ENCODE results near the gene SCARB1.
"Not testable (repeated sequence)": the region's sequence is repeated elsewhere in the genome, so short reads cannot be mapped to it uniquely, and the experiment has no call there.

Gene SCARB1

GRCh38 chr12:124904306-124905098 is 40.8 kb upstream of the SCARB1 start:
- no peak overlapping the region for H3K4me2 ChIP-seq (ENCODE audit: insufficient read depth, low read length, poor library complexity, severe bottlenecking)
- H2BK15ac ChIP-seq (ENCODE audit: low read length), result no peak overlapping the region
- H2BK120ac ChIP-seq (ENCODE audit: low read depth, low read length), result no peak overlapping the region
- H2BK12ac ChIP-seq (ENCODE audit: low read length), result no peak overlapping the region
- H3K36me3 ChIP-seq (replicated peaks in 1 of 2; ENCODE audit: control insufficient read depth in 2 of 2, insufficient read depth in 2 of 2, low read length in 2 of 2), result no peaks in the 10 kb centered on the region
- no CpG with 5 or more reads among the region's 15 CpGs for WGBS, 2 donors (ENCODE audit: extremely low coverage in 2 of 2, insufficient read length in 2 of 2, insufficient replicate concordance in 1 of 2)
- H2AFZ ChIP-seq (ENCODE audit: low read length), result peak overlapping the region; percentile 66
- H3K4ac ChIP-seq (ENCODE audit: low read length), result no peak overlapping the region
- H3K27ac ChIP-seq (replicated peaks; ENCODE audit: low read length), result no peak overlapping the region
- no peak overlapping the region for H2BK5ac ChIP-seq (ENCODE audit: low read length)
- no peak overlapping the region for H3K14ac ChIP-seq (ENCODE audit: low read length)
- H3K23ac ChIP-seq (ENCODE audit: low read depth, low read length, poor library complexity), result no peak overlapping the region
- no peak overlapping the region for H4K8ac ChIP-seq (ENCODE audit: low read depth, low read length)
- H3K9me3 ChIP-seq (replicated peaks in 1 of 2; ENCODE audit: control insufficient read depth in 2 of 2, insufficient read depth in 1 of 2, low read depth in 1 of 2, low read length in 2 of 2), result no peaks in the 10 kb centered on the region
- no peak overlapping the region for H3K9ac ChIP-seq (ENCODE audit: low read depth, low read length, poor library complexity)
- H4K91ac ChIP-seq (ENCODE audit: low read depth, low read length, poor library complexity), result no peak overlapping the region
- H3K27me3 ChIP-seq (ENCODE audit: control insufficient read depth in 3 of 3, insufficient read depth in 3 of 3, low read depth in 1 of 3, low read length in 3 of 3), result no peaks in the 10 kb centered on the region
- no peak overlapping the region for H2AK5ac ChIP-seq (ENCODE audit: low read depth, low read length)
- no peak overlapping the region for H3K18ac ChIP-seq (ENCODE audit: low read length)
- no peak for DNase-seq (ENCODE audit: low spot score)
- H3K79me1 ChIP-seq (ENCODE audit: low read depth, low read length), result no peaks in the 10 kb centered on the region
- peak overlapping the region in 1 of 2 donors; percentile 1 for H3K4me3 ChIP-seq (ENCODE audit: low read length in 2 of 2)
- H3K4me1 ChIP-seq (ENCODE audit: control insufficient read depth in 2 of 2, insufficient read depth in 1 of 2, low read depth in 1 of 2, low read length in 2 of 2), result peaks cover 3 to 8% of the 10 kb centered on the region in 2 donors

GRCh38 chr12:124902916-124903315 is 39.3 kb upstream of the SCARB1 start:
- no peak overlapping the region for H3K4me2 ChIP-seq (ENCODE audit: insufficient read depth, low read length, poor library complexity, severe bottlenecking)
- peaks cover 3 to 8% of the 10 kb centered on the region in 2 donors for H3K4me1 ChIP-seq (ENCODE audit: control insufficient read depth in 2 of 2, insufficient read depth in 1 of 2, low read depth in 1 of 2, low read length in 2 of 2)
- H3K9me3 ChIP-seq (replicated peaks in 1 of 2; ENCODE audit: control insufficient read depth in 2 of 2, insufficient read depth in 1 of 2, low read depth in 1 of 2, low read length in 2 of 2), result no peaks in the 10 kb centered on the region
- H3K27me3 ChIP-seq (ENCODE audit: control insufficient read depth in 3 of 3, insufficient read depth in 3 of 3, low read depth in 1 of 3, low read length in 3 of 3), result no peaks in the 10 kb centered on the region
- H3K14ac ChIP-seq (ENCODE audit: low read length), result no peak overlapping the region
- H3K18ac ChIP-seq (ENCODE audit: low read length), result no peak overlapping the region
- H3K27ac ChIP-seq (replicated peaks; ENCODE audit: low read length), result no peak overlapping the region
- no peak overlapping the region for H2AFZ ChIP-seq (ENCODE audit: low read length)
- no peak overlapping the region for H3K9ac ChIP-seq (ENCODE audit: low read depth, low read length, poor library complexity)
- H3K23ac ChIP-seq (ENCODE audit: low read depth, low read length, poor library complexity), result no peak overlapping the region
- no peak overlapping the region for H2BK5ac ChIP-seq (ENCODE audit: low read length)
- no peak for DNase-seq (ENCODE audit: low spot score)
- H2AK5ac ChIP-seq (ENCODE audit: low read depth, low read length), result no peak overlapping the region
- no peak overlapping the region for H2BK12ac ChIP-seq (ENCODE audit: low read length)
- H3K4me3 ChIP-seq (ENCODE audit: low read length in 2 of 2), result no peak overlapping the region
- H4K91ac ChIP-seq (ENCODE audit: low read depth, low read length, poor library complexity), result no peak overlapping the region
- H3K36me3 ChIP-seq (replicated peaks in 1 of 2; ENCODE audit: control insufficient read depth in 2 of 2, insufficient read depth in 2 of 2, low read length in 2 of 2), result no peaks in the 10 kb centered on the region
- WGBS, 2 donors (ENCODE audit: extremely low coverage in 2 of 2, insufficient read length in 2 of 2, insufficient replicate concordance in 1 of 2), result no CpG with 5 or more reads among the region's 6 CpGs
- no peak overlapping the region for H4K8ac ChIP-seq (ENCODE audit: low read depth, low read length)
- no peak overlapping the region for H2BK15ac ChIP-seq (ENCODE audit: low read length)
- H2BK120ac ChIP-seq (ENCODE audit: low read depth, low read length), result no peak overlapping the region
- H3K4ac ChIP-seq (ENCODE audit: low read length), result no peak overlapping the region
- no peaks in the 10 kb centered on the region for H3K79me1 ChIP-seq (ENCODE audit: low read depth, low read length)

- no peak overlapping the region for H2AFZ ChIP-seq (ENCODE audit: low read length)
- no peak overlapping the region for H3K9ac ChIP-seq (ENCODE audit: low read depth, low read length, poor library complexity)
- no peaks in the 10 kb centered on the region for H3K79me1 ChIP-seq (ENCODE audit: low read depth, low read length)
- H3K4me1 ChIP-seq (ENCODE audit: control insufficient read depth in 2 of 2, insufficient read depth in 1 of 2, low read depth in 1 of 2, low read length in 2 of 2), result peaks cover 3 to 8% of the 10 kb centered on the region in 2 donors
- H3K23ac ChIP-seq (ENCODE audit: low read depth, low read length, poor library complexity), result no peak overlapping the region
- no peak for DNase-seq (ENCODE audit: low spot score)
- no CpG with 5 or more reads among the region's 3 CpGs for WGBS, 2 donors (ENCODE audit: extremely low coverage in 2 of 2, insufficient read length in 2 of 2, insufficient replicate concordance in 1 of 2)
- H2BK15ac ChIP-seq (ENCODE audit: low read length), result no peak overlapping the region
- no peaks in the 10 kb centered on the region for H3K36me3 ChIP-seq (replicated peaks in 1 of 2; ENCODE audit: control insufficient read depth in 2 of 2, insufficient read depth in 2 of 2, low read length in 2 of 2)
- H2BK5ac ChIP-seq (ENCODE audit: low read length), result no peak overlapping the region
- no peak overlapping the region for H4K91ac ChIP-seq (ENCODE audit: low read depth, low read length, poor library complexity)
- H3K14ac ChIP-seq (ENCODE audit: low read length), result no peak overlapping the region
- no peak overlapping the region for H3K4ac ChIP-seq (ENCODE audit: low read length)
- no peak overlapping the region for H2BK120ac ChIP-seq (ENCODE audit: low read depth, low read length)
- no peaks in the 10 kb centered on the region for H3K27me3 ChIP-seq (ENCODE audit: control insufficient read depth in 3 of 3, insufficient read depth in 3 of 3, low read depth in 1 of 3, low read length in 3 of 3)
- H3K4me2 ChIP-seq (ENCODE audit: insufficient read depth, low read length, poor library complexity, severe bottlenecking), result no peak overlapping the region
- no peaks in the 10 kb centered on the region for H3K9me3 ChIP-seq (replicated peaks in 1 of 2; ENCODE audit: control insufficient read depth in 2 of 2, insufficient read depth in 1 of 2, low read depth in 1 of 2, low read length in 2 of 2)
- H3K18ac ChIP-seq (ENCODE audit: low read length), result no peak overlapping the region
- no peak overlapping the region for H3K27ac ChIP-seq (replicated peaks; ENCODE audit: low read length)
- H3K4me3 ChIP-seq (ENCODE audit: low read length in 2 of 2), result no peak overlapping the region
- no peak overlapping the region for H2BK12ac ChIP-seq (ENCODE audit: low read length)
- H4K8ac ChIP-seq (ENCODE audit: low read depth, low read length), result no peak overlapping the region
- H2AK5ac ChIP-seq (ENCODE audit: low read depth, low read length), result no peak overlapping the region
Measured at GRCh38 chr12:124901003-124901402, 37.3 kb upstream of the SCARB1 start.

- H2BK15ac ChIP-seq (ENCODE audit: low read length); H3K27ac ChIP-seq (replicated peaks; ENCODE audit: low read length): not testable (repeated sequence)
Measured at GRCh38 chr12:124900345-124900795, 36.7 kb upstream of the SCARB1 start.

More at GRCh38 chr12:124900345-124900795, 36.7 kb upstream of the SCARB1 start:
- H2BK12ac ChIP-seq (ENCODE audit: low read length); H3K9ac ChIP-seq (ENCODE audit: low read depth, low read length, poor library complexity); H2AK5ac ChIP-seq (ENCODE audit: low read depth, low read length); H3K4ac ChIP-seq (ENCODE audit: low read length); H3K36me3 ChIP-seq (replicated peaks in 1 of 2; ENCODE audit: control insufficient read depth in 2 of 2, insufficient read depth in 2 of 2, low read length in 2 of 2); H3K18ac ChIP-seq (ENCODE audit: low read length); H3K14ac ChIP-seq (ENCODE audit: low read length); H2BK120ac ChIP-seq (ENCODE audit: low read depth, low read length); H3K4me2 ChIP-seq (ENCODE audit: insufficient read depth, low read length, poor library complexity, severe bottlenecking); H4K91ac ChIP-seq (ENCODE audit: low read depth, low read length, poor library complexity); H3K23ac ChIP-seq (ENCODE audit: low read depth, low read length, poor library complexity); H3K9me3 ChIP-seq (replicated peaks in 1 of 2; ENCODE audit: control insufficient read depth in 2 of 2, insufficient read depth in 1 of 2, low read depth in 1 of 2, low read length in 2 of 2); H3K4me3 ChIP-seq (ENCODE audit: low read length in 2 of 2); H3K27me3 ChIP-seq (ENCODE audit: control insufficient read depth in 3 of 3, insufficient read depth in 3 of 3, low read depth in 1 of 3, low read length in 3 of 3); H4K8ac ChIP-seq (ENCODE audit: low read depth, low read length); H2BK5ac ChIP-seq (ENCODE audit: low read length); H3K79me1 ChIP-seq (ENCODE audit: low read depth, low read length); DNase-seq (ENCODE audit: low spot score); H3K4me1 ChIP-seq (ENCODE audit: control insufficient read depth in 2 of 2, insufficient read depth in 1 of 2, low read depth in 1 of 2, low read length in 2 of 2); H2AFZ ChIP-seq (ENCODE audit: low read length): not testable (repeated sequence)
- no CpG with 5 or more reads among the region's 8 CpGs for WGBS, 2 donors (ENCODE audit: extremely low coverage in 2 of 2, insufficient read length in 2 of 2, insufficient replicate concordance in 1 of 2)
